Naive thymus-derived CD4-positive, alpha-beta T cell (primary cell): ENCODE data around the gene LRRC58. TPM values are rescaled to one million over a fixed set of nuclear protein-coding genes. Genes with fewer than 3 reads are reported as not detected.

ENCODE experiments used
- ATAC-seq: fragments of 150-1000 bp; cut with Tn5 transposase; 2 replicates; pipeline ENCODE4 v1.10.0; 2021; ENCODE audit warnings: mild to moderate bottlenecking, moderate library complexity
- CTCF ChIA-PET: fragments of 350-600 bp; sonication (Branson Sonifier 250); formaldehyde crosslinking; loops from one replicate; lab custom pipeline; 2021; ENCODE audit warnings: antibody characterized with exemption; lab: Charles Lee
- POLR2A ChIA-PET: fragments of 350-600 bp; sonication (Branson Sonifier 250); formaldehyde crosslinking; loops from one replicate; lab custom pipeline; 2021; ENCODE audit warnings: antibody characterized with exemption, inconsistent platforms; lab: Charles Lee
- DNase-seq, 9 donors: peaks; one replicate each; pipeline versions ENCODE4 v3.0.0 to v3.0.0-alpha.2; 2020 to 2022; ENCODE audit warnings: mixed read lengths in 1 of 9
- H3K27ac ChIP-seq: one replicate; pipeline ENCODE4 v1.7.0; 2013; ENCODE audit warnings: mild to moderate bottlenecking, low read depth, low read length, moderate library complexity
- H3K27me3 ChIP-seq, 2 donors: one replicate each; pipeline ENCODE4 v1.7.0; 2013; ENCODE audit warnings: low read length in 2 of 2, mild to moderate bottlenecking in 2 of 2, moderate library complexity in 2 of 2; ENCODE audit not compliant: control insufficient read depth in 2 of 2, insufficient read depth in 2 of 2
- H3K36me3 ChIP-seq, 3 experiments: 1 replicate in 2 of 3; 2 replicates in 1 of 3; pipeline ENCODE4 v1.7.0; 2013; ENCODE audit warnings: low read length in 3 of 3, mild to moderate bottlenecking in 3 of 3, moderate library complexity in 1 of 3; ENCODE audit not compliant: insufficient read depth in 3 of 3, control insufficient read depth in 2 of 3
- H3K4me1 ChIP-seq, 2 donors: one replicate each; pipeline ENCODE4 v1.7.0; 2013; ENCODE audit warnings: low read length in 2 of 2, mild to moderate bottlenecking in 2 of 2, moderate library complexity in 1 of 2; ENCODE audit not compliant: control insufficient read depth in 2 of 2, insufficient read depth in 2 of 2
- H3K4me3 ChIP-seq: 2 replicates; pipeline ENCODE4 v1.7.0; 2013; ENCODE audit warnings: mild to moderate bottlenecking, low read length
- H3K9me3 ChIP-seq, 3 experiments: 1 replicate in 2 of 3; 2 replicates in 1 of 3; pipeline ENCODE4 v1.7.0; 2013; ENCODE audit warnings: low read length in 3 of 3; ENCODE audit not compliant: control insufficient read depth in 2 of 3
- H3K27ac Mint-ChIP-seq, 9 donors: one replicate each; pipeline ENCODE4 v1.8.0; 2020 to 2022; ENCODE audit warnings: mixed read lengths in 9 of 9, mild to moderate bottlenecking in 8 of 9, moderate library complexity in 5 of 9, inconsistent platforms in 2 of 9
- H3K27me3 Mint-ChIP-seq, 5 donors: one replicate each; pipeline ENCODE4 v1.8.0; 2021 to 2022; ENCODE audit warnings: mixed read lengths in 5 of 5, mild to moderate bottlenecking in 1 of 5
- H3K36me3 Mint-ChIP-seq, 5 donors: one replicate each; pipeline ENCODE4 v1.8.0; 2020 to 2022; ENCODE audit warnings: mixed read lengths in 5 of 5, mild to moderate bottlenecking in 3 of 5, inconsistent platforms in 1 of 5
- H3K4me1 Mint-ChIP-seq, 7 donors: one replicate each; pipeline ENCODE4 v1.8.0; 2020 to 2022; ENCODE audit warnings: mixed read lengths in 7 of 7, mild to moderate bottlenecking in 3 of 7, inconsistent platforms in 1 of 7
- H3K4me3 Mint-ChIP-seq, 10 donors: one replicate each; pipeline ENCODE4 v1.8.0; 2020 to 2022; ENCODE audit warnings: mild to moderate bottlenecking in 10 of 10, mixed read lengths in 10 of 10, moderate library complexity in 6 of 10, inconsistent platforms in 2 of 10
- H3K9me3 Mint-ChIP-seq, 11 donors: one replicate each; pipeline ENCODE4 v1.8.0; 2020 to 2022; ENCODE audit warnings: mixed read lengths in 11 of 11, mild to moderate bottlenecking in 4 of 11, inconsistent platforms in 1 of 11, moderate library complexity in 1 of 11
- intact Hi-C, 2 donors: fragments of 100-400 bp; cut with micrococcal nuclease; formaldehyde crosslinking; loops; one replicate each; pipeline ENCODE4 v1.15.1; 2023
- polyA plus RNA-seq, 2 donors: library from polyadenylated mRNA; unstranded; fragments of 300-500 nt; fragmentation: Illumina TruSeq; gene quantifications; one replicate each; pipeline ENCODE4 v1.2.3, GENCODE V29; 2021
- total RNA-seq, 6 experiments: library from RNA in 5 of 6; stranded (reverse) in 5 of 6; gene quantifications; 1 replicate in 5 of 6; 2 replicates in 1 of 6; pipeline ENCODE4 v1.2.3 and lab custom pipeline; 2021 to 2026

The LRRC58 gene
- total and polyA plus RNA-seq, 7 experiments from 2014 or later: 8.1 to 24.1 (median 16.6) TPM

- Mint-ChIP-seq H3K27me3 (peaks cover 0 to 12% (median 6%) of the 10 kb centered on the region in 5 donors), H3K9me3 (peaks cover 0 to 12% (median 0%) of the 10 kb centered on the region in 11 donors), H3K27ac (peak overlapping the region in 1 of 9 donors; percentile 38), H3K4me1 (no peaks in the 10 kb centered on the region), H3K36me3 (peaks cover 0 to 11% (median 0%) of the 10 kb centered on the region in 5 donors), H3K4me3 (no peak overlapping the region)
- DNase-seq (no peak), ATAC-seq (no peak)
- Histone ChIP-seq H3K4me1 (no peaks in the 10 kb centered on the region), H3K4me3 (no peak overlapping the region), H3K36me3 (no peaks in the 10 kb centered on the region), H3K27ac (no peak overlapping the region), H3K27me3 (no peaks in the 10 kb centered on the region), H3K9me3 (no peaks in the 10 kb centered on the region)
- ChIA-PET CTCF (no interaction called here), POLR2A (no interaction called here)
- intact Hi-C loops: no loop called here
These were observed 42.4 kb downstream of the LRRC58 start for GRCh38 chr3:120306519-120307455.

GRCh38 chr3:120304616-120305015, 44.5 kb downstream of the LRRC58 start:
- H3K4me1 ChIP-seq: no peaks in the 10 kb centered on the region
- Mint-ChIP-seq H3K9me3 (peaks cover 0 to 12% (median 0%) of the 10 kb centered on the region in 11 donors), H3K4me3 (no peak overlapping the region), H3K27ac (no peak overlapping the region), H3K36me3 (peaks cover 0 to 11% (median 0%) of the 10 kb centered on the region in 5 donors), H3K4me1 (no peaks in the 10 kb centered on the region), H3K27me3 (peaks cover 0 to 12% (median 6%) of the 10 kb centered on the region in 5 donors)
- H3K9me3 ChIP-seq: no peaks in the 10 kb centered on the region
- ChIA-PET CTCF (no interaction called here), POLR2A (no interaction called here)
- DNase-seq: no peak
- ATAC-seq: no peak
- no peaks in the 10 kb centered on the region for H3K27me3 ChIP-seq
- intact Hi-C loops: no loop called here
- no peak overlapping the region for H3K4me3 ChIP-seq
- H3K36me3 ChIP-seq: no peaks in the 10 kb centered on the region
- H3K27ac ChIP-seq: no peak overlapping the region

- Histone ChIP-seq H3K9me3 (no peaks in the 10 kb centered on the region), H3K4me1 (no peaks in the 10 kb centered on the region), H3K36me3 (no peaks in the 10 kb centered on the region), H3K4me3 (no peak overlapping the region), H3K27ac (no peak overlapping the region), H3K27me3 (no peaks in the 10 kb centered on the region)
- POLR2A ChIA-PET: no interaction called here
- CTCF ChIA-PET: no interaction called here
- no peak for DNase-seq
- H3K4me3 Mint-ChIP-seq: no peak overlapping the region
- no peaks in the 10 kb centered on the region for H3K4me1 Mint-ChIP-seq
- no peak overlapping the region for H3K27ac Mint-ChIP-seq
- H3K27me3 Mint-ChIP-seq: peaks cover 0 to 11% (median 3%) of the 10 kb centered on the region in 5 donors
- intact Hi-C loops: no loop called here
- no peak for ATAC-seq
- H3K36me3 Mint-ChIP-seq: peaks cover 0 to 8% (median 0%) of the 10 kb centered on the region in 5 donors
- H3K9me3 Mint-ChIP-seq: peaks cover 0 to 8% (median 0%) of the 10 kb centered on the region in 11 donors
These were observed 46.8 kb downstream of the LRRC58 start for GRCh38 chr3:120302361-120302760.

- peaks cover 0 to 4% (median 0%) of the 10 kb centered on the region in 5 donors for H3K36me3 Mint-ChIP-seq
- Histone ChIP-seq H3K27ac (no peak overlapping the region), H3K4me3 (no peak overlapping the region), H3K9me3 (no peaks in the 10 kb centered on the region), H3K4me1 (no peaks in the 10 kb centered on the region), H3K36me3 (no peaks in the 10 kb centered on the region), H3K27me3 (no peaks in the 10 kb centered on the region)
- ATAC-seq (no peak), DNase-seq (no peak)
- H3K4me3 Mint-ChIP-seq: no peak overlapping the region
- peaks cover 0 to 3% (median 0%) of the 10 kb centered on the region in 11 donors for H3K9me3 Mint-ChIP-seq
- intact Hi-C loops: no loop called here
- CTCF ChIA-PET: no interaction called here
- no peaks in the 10 kb centered on the region for H3K4me1 Mint-ChIP-seq
- POLR2A ChIA-PET: no interaction called here
- H3K27me3 Mint-ChIP-seq: peaks cover 0 to 14% (median 8%) of the 10 kb centered on the region in 5 donors
- H3K27ac Mint-ChIP-seq: no peak overlapping the region
These were observed 48.2 kb downstream of the LRRC58 start for GRCh38 chr3:120300971-120301370.

- no peaks in the 10 kb centered on the region for H3K36me3 Mint-ChIP-seq
- H3K27me3 ChIP-seq: no peaks in the 10 kb centered on the region
- ATAC-seq (no peak), DNase-seq (no peak)
- H3K9me3 Mint-ChIP-seq: peaks cover 0 to 3% (median under 1%) of the 10 kb centered on the region in 11 donors
- H3K4me1 ChIP-seq: no peaks in the 10 kb centered on the region
- H3K4me3 ChIP-seq: no peak overlapping the region
- ChIA-PET POLR2A (no interaction called here), CTCF (no interaction called here)
- no peak overlapping the region for H3K27ac Mint-ChIP-seq
- H3K27me3 Mint-ChIP-seq: peaks cover 0 to 17% (median 4%) of the 10 kb centered on the region in 5 donors
- H3K27ac ChIP-seq: no peak overlapping the region
- H3K4me3 Mint-ChIP-seq: no peak overlapping the region
- no peaks in the 10 kb centered on the region for H3K9me3 ChIP-seq
- intact Hi-C loops: no loop called here
- H3K36me3 ChIP-seq: no peaks in the 10 kb centered on the region
- H3K4me1 Mint-ChIP-seq: no peaks in the 10 kb centered on the region
These were observed 49.8 kb downstream of the LRRC58 start for GRCh38 chr3:120299403-120299802.

- Mint-ChIP-seq H3K4me3 (no peak overlapping the region), H3K36me3 (no peaks in the 10 kb centered on the region), H3K9me3 (peaks cover 0 to 7% (median 0%) of the 10 kb centered on the region in 11 donors), H3K4me1 (no peaks in the 10 kb centered on the region), H3K27ac (no peak overlapping the region), H3K27me3 (peaks cover 0 to 21% (median 7%) of the 10 kb centered on the region in 5 donors)
- Histone ChIP-seq H3K36me3 (no peaks in the 10 kb centered on the region), H3K4me3 (no peak overlapping the region), H3K4me1 (no peaks in the 10 kb centered on the region), H3K9me3 (no peaks in the 10 kb centered on the region), H3K27ac (no peak overlapping the region), H3K27me3 (no peaks in the 10 kb centered on the region)
- DNase-seq (no peak), ATAC-seq (no peak)
- ChIA-PET CTCF (no interaction called here), POLR2A (no interaction called here)
- intact Hi-C loops: no loop called here
These were observed 50.2 kb downstream of the LRRC58 start for GRCh38 chr3:120298996-120299395.
